GM04504 (cell line): ENCODE measurements around the gene SMIM41.

Experiments used
- DNase-seq: peaks from one replicate; pipeline ENCODE4 v3.0.0-alpha.2; 2012; ENCODE audit warnings: low read depth

The SMIM41 gene

GRCh38 chr12:52063082-52063924 lies 16.2 kb upstream of the SMIM41 start:
- DNase-seq: no peak

- peak; percentile 47 for DNase-seq
Observed at GRCh38 chr12:52063981-52064649, 15.4 kb upstream of the SMIM41 start.

- DNase-seq: no peak
Observed at GRCh38 chr12:52066346-52067080, 13.0 kb upstream of the SMIM41 start.

GRCh38 chr12:52067081-52067374 lies 12.5 kb upstream of the SMIM41 start:
- no peak for DNase-seq

- DNase-seq: peak; percentile 93
Observed at GRCh38 chr12:52069327-52070184, 9.9 kb upstream of the SMIM41 start, which contains the start of gene ATG101. TSS of gene ATG101 (plus strand) at chr12:52069978. CDS start at chr12:52073651, 3,673 bp downstream.

GRCh38 chr12:52070185-52070925 lies 9.1 kb upstream of the SMIM41 start:
- no peak for DNase-seq

GRCh38 chr12:52073531-52074381 lies 5.7 kb upstream of the SMIM41 start:
- peak; percentile 55 for DNase-seq

- DNase-seq: no peak
Observed at GRCh38 chr12:52074971-52075724, 4.4 kb upstream of the SMIM41 start.

GRCh38 chr12:52076811-52077210 lies 2.7 kb upstream of the SMIM41 start:
- no peak for DNase-seq

- DNase-seq: no peak
Observed at GRCh38 chr12:52078276-52078675, 1.2 kb upstream of the SMIM41 start.

- DNase-seq: no peak
Observed at GRCh38 chr12:52080403-52081251, 1.1 kb downstream of the SMIM41 start.

- DNase-seq: no peak
Observed at GRCh38 chr12:52081263-52081733, 1.8 kb downstream of the SMIM41 start.

- DNase-seq: no peak
Observed at GRCh38 chr12:52082026-52082668, 2.6 kb downstream of the SMIM41 start.

GRCh38 chr12:52082669-52082987 lies 3.1 kb downstream of the SMIM41 start:
- DNase-seq: no peak

- peak; percentile 47 for DNase-seq
Observed at GRCh38 chr12:52082988-52083637, 3.6 kb downstream of the SMIM41 start.

GRCh38 chr12:52083638-52083996 lies 4.1 kb downstream of the SMIM41 start:
- no peak for DNase-seq

- DNase-seq: no peak
Observed at GRCh38 chr12:52084491-52085231, 5.2 kb downstream of the SMIM41 start.
